EH (cell line): ENCODE data around the gene A4GNT.
"Not testable (repeated sequence)": the region's sequence is repeated elsewhere in the genome, so short reads cannot be mapped to it uniquely, and the experiment has no call there.

Experiments used
- DNase-seq: peaks from one replicate; pipeline ENCODE4 v3.0.0-alpha.2; 2015; ENCODE audit warnings: low read depth

The A4GNT gene

DNA sequence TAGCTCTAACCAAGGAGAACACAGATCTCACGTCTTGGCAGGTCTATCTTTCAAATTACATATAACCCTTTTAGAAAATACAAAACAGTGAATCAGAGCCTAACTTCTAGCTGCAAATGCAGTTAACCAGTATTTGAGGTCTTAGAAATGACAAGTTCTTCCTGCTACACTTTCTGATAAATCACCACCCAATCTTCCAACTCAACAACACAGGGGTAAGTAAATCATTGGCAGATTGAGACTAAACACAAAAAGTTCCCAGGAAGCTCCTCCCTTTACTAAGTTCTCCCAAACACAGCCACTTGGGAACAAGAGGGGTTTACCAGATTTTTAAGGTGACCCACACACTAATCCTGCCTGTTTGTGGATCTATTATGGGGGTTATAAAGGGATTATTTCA is at the start of gene A4GNT:
A4GNT (minus strand) TSS at position 152 of the 400 bp plus-strand sequence. CDS start 1,134 bp downstream, outside the sequence.
- DNase-seq = no peak

DNA sequence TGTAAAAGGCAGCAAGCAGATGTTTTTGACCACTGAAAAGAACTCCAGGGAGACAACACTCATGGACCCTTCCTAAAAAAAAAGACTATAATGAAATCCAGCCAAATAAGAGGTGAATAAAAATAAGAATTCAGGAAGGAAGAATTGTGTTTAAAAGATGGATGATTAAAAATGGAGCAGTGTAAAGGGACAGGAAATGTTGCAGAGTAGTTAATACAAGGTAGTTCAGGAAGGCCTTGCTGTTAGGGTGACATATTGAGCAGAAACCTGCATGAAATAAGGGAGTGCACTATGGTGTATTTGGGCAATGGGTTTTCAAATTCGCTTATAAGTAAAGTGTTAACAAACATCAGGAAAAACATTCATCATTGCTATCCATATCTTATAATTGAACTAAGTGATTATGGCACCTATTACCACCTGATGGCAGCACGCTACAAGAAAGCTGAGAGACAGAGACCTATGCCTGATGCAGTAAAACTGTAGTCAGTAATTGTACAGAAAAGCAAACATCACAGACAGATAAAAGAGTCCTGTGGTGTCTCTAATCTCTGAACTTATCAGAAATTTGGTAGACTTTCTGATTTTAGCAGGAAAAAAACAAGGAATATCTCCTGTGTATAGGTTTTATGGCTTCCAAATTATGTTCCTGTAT is 48.3 kb upstream of the A4GNT start:
- peak; percentile 45 for DNase-seq

DNA sequence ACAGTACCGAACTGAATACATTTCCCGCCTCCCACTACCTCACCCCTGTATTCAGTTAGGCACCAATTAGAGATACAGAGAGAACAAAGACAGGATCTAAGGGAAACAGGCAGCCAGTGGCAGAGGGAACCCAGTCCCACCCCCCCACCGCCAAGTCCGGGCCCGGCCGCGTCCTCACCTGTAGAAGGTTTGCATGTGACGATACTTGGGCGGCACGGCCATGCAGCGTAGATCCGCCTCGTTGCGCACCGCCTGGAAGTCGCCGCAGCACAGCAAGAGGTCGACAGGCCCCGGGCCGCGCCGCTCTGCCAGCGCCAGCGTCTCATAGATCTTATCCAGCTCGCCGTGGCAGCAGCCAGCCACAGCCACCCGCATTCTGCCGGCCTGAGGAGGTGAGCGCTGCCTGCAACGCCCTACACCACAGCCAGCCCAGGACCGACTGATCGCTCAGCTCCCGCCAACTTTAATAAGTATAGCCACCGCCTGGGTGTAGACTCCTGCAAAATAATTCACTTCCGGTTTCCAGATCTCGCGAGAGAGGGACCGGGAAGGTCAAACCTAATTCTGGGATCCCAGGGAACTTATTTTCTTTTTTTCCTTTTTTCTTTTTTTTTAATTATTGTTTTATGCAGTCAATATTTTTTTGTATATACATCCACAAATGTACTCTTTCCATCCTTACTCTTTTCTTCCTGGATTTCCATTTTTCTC is 42.4 kb upstream of the A4GNT start, which contains the start of gene DBR1:
DBR1 (minus strand) TSS at position 501 of the 711 bp plus-strand sequence; CDS start at position 375, 126 bp downstream.
- peak; percentile 86 for DNase-seq

DNA sequence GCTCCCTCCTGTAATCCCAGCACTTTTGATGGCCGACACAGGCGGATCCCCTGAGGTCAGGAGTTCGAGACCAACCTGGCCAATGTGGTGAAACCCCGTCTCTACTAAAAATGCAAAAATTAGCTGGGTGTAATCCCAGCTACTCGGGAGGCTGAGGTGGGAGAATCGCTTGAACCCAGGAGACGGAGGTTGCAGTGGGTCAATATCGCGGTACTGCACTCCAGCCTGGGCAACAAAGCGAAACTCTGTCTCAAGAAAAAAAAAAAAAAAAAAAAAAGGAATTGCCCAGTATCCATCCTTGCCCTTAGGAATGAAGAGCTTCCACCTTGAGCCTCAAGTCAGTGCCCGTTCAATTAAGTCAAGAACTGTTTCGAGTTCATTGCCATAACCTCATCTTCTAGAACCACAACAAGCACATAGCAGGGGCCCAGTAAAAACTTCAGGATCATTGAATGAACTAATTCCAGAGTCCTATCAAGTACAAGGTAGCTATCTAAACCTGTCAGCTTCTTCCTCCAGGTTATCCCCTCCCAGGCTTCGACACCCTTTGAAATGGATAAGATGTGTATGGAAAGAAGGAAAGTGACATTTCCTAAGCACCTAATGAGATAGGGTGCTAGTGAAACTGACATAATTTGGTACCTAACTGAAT is 41.7 kb upstream of the A4GNT start:
- peak; percentile 4 for DNase-seq

DNA sequence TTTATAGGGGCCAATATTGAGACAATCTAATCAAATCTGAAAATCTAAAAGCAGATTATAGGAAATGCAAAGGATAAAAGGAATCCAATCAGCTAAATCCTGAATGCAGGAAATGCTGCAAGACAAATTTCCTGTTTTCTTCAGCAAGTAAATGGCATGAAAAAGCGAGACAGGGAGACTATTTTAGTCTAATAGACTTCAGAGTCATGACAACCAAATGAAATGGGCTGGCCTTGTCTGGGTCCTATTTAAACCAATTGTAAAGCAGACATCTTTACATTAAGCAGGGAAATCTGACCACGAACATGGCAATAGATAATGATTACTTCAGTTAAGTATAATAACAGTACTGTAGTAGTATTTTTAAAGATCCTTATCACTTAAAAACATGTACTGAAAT is 40.4 kb upstream of the A4GNT start:
- no peak for DNase-seq

GRCh38 chr3:138165061-138165460 is 32.9 kb upstream of the A4GNT start:
- no peak for DNase-seq

- DNase-seq = no peak
Measured at GRCh38 chr3:138157743-138158142, 25.6 kb upstream of the A4GNT start.

GRCh38 chr3:138154534-138154933 is 22.3 kb upstream of the A4GNT start:
- DNase-seq = no peak

DNA sequence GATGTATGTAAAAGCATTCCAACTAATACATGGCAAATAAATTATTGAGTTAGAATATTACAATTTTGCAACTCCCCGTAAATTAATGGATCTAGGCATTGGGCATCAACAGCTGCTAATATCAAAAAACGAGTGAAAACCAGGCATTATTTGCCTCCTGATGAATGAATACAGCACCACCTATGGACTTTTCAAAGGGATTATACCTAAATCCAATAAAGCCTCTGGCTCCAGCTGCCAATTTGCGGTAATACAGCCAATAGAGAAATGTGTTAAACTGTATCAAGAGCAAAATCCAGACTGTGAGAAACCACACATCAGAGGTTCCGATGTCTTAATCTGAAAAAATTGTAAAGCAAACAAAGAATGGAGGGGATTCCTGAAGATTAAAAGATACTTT is 16.3 kb upstream of the A4GNT start:
- no peak for DNase-seq

DNA sequence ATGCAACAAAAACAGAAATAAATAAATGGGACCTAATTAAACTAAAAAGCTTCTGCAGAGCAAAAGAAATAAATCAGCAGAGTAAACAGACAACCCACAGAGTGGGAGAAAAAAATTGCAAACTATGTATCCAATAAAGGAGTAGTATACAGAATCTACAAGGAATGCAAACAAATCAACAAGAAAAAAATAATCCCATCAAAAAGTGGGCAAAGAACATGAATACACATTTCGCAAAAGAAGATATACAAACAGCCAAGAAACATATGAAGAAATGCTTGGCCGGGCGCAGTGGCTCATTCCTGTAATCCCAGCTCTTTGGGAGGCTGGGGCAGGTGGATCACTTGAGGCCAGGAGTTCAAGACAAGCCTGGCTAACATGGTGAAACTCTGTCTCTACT is 10.0 kb upstream of the A4GNT start:
- DNase-seq = not testable (repeated sequence)

GRCh38 chr3:138140940-138141339 is 8.8 kb upstream of the A4GNT start:
- DNase-seq = peak; percentile 25

DNA sequence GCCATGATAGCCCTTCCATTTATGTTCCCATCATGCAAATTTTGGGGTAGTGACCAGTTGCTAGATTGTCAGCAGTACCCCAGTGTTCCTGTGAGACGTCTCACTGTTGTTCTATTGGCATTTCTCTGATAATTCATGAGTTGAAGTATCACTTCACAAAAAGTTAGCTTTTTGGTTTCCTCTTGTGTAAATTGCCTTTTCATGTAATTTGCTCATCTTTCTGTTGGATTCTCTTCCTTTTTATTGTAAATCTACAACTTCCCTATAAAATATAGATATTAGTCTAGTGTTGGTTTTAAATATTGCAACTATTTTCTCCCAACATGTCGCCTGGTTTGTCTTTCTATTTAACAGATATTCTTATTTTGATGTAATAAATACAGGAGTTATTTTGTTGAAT is 7.5 kb upstream of the A4GNT start:
- DNase-seq = no peak

DNA sequence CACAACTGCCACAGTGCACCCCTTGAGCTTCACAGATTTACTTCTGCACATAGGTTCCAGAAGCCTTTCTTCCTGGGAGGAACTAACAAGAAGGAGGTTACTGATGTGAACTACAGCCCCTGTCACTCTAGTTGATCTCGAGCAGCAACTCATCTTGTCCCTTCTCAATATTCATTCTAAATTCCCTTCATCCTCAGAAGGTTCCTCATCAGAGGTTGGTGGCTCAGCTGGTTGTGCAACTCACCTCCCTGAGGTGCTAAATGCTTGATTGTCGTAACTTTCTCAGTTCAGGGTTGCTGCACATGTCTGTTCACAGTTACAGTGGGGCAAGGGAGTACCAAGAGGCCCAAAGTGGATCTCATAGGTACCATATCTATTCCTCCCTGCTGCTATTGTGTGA is 5.7 kb upstream of the A4GNT start:
- DNase-seq = no peak

GRCh38 chr3:138136201-138136600 is 4.0 kb upstream of the A4GNT start:
- DNase-seq = no peak

GRCh38 chr3:138135833-138136194 is 3.6 kb upstream of the A4GNT start:
- DNase-seq = no peak

DNA sequence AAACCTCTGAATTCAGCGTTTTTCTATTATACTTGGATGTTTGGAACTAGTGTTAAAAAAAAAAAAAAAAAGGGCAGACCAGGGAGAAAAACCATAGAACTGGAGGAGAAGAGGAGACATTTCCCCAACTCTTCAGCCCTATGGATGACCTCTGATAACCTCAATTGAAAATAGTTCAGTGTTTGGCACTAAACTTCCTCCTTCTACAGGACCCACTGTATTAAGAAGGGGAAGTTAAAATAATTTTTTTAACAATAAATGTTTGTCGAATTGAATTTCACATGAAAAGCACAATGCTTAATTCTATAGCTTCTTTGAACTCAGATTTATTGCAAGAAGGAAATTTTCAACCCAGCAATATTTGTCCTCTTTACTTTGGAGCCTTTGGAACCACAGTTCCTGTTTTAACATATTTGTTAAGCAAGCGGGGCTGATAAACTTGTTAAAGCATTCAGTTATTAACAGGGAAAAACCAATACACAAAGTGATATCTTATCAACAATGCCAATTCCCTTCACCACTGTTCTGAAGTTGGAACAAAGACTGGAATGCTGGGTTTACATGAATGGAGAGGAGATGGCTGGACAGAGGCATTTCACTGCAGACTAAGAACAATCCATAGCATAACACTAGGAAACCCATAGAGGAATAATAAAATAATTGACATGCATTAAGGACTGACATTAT is 3.1 kb upstream of the A4GNT start:
- DNase-seq = no peak

- DNase-seq = peak; percentile 11
Measured at GRCh38 chr3:138127636-138128365, 4.4 kb downstream of the A4GNT start.

DNA sequence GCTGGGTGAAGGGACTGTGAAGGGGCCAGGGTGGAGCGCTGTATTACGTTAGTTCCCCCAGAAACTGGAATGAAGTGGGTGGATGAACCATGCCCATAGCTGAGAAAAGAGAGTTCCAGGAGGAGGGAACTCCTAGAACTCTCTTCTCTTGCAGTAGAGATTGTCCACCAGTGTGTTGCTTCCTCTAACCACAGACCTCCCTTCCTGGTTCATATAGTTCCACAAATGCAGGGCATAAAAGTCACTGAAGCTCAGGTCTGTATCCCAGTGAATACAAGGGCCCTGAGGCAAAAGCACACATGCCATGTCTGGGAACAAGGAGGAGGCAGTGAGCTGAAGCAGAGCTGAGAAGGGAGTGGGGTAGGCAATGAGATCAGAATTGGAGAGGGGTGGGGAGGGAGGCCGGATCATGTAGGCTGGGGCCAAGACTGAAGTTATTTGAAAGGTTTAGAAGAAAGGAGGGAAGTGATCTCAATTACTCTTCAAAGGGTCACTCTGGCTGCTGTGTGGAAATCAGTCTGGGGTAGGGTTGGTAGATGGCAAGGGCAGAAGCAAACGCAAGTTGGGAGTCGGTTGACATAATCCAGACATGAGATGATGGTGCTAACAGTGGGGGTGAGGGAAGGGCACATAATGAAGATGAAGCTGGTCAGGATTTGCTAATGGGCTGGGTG is 6.5 kb downstream of the A4GNT start:
- DNase-seq = peak; percentile 80

- DNase-seq = peak; percentile 61
Measured at GRCh38 chr3:138124706-138125355, 7.4 kb downstream of the A4GNT start.

DNA sequence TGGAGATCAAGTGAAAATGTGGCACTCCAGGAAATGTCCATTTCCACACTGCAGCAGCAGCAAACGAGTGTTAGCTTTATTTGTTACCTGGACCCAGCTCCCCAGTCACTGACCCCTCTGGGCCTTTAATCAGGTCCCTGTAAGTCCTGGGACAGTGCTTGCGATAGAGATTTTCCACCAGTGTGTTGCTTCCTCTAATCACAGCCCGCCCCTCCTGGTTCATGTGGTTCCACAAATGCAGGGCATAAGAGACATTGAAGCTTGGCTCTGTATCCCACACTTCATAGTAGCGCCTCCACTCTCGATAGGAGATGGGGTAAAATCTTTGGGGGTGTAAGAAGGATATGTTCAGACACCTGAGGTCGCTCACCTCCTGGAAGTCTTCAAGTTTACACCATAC is 8.0 kb downstream of the A4GNT start:
- no peak for DNase-seq

GRCh38 chr3:138119423-138119766 is 12.8 kb downstream of the A4GNT start:
- DNase-seq = peak; percentile 16
